Skeletal muscle satellite cell (primary cell): ENCODE measurements around the gene COLGALT1.

ENCODE experiments used
- H3K27me3 ChIP-seq: 2 replicates; pipeline ENCODE4 v1.7.0; 2013; ENCODE audit warnings: low read length; ENCODE audit not compliant: control insufficient read depth, insufficient read depth
- H3K36me3 ChIP-seq: 2 replicates; pipeline ENCODE4 v1.7.0; 2013; ENCODE audit warnings: mild to moderate bottlenecking, control low read depth, low read length; ENCODE audit not compliant: insufficient read depth
- H3K4me1 ChIP-seq: 2 replicates; pipeline ENCODE4 v1.7.0; 2013; ENCODE audit warnings: low read length; ENCODE audit not compliant: control insufficient read depth, insufficient read depth
- H3K4me2 ChIP-seq: 2 replicates; pipeline ENCODE4 v1.7.0; 2013; ENCODE audit warnings: mild to moderate bottlenecking, low read length
- H3K4me3 ChIP-seq: 2 replicates; pipeline ENCODE4 v1.7.0; 2013; ENCODE audit warnings: low read length
- H3K9ac ChIP-seq: 2 replicates; pipeline ENCODE4 v1.7.0; 2013; ENCODE audit warnings: mild to moderate bottlenecking, low read depth, low read length, moderate library complexity
- H3K9me3 ChIP-seq: replicated peaks from 2 replicates; pipeline ENCODE4 v1.7.0; 2013; ENCODE audit warnings: mild to moderate bottlenecking, control low read depth, low read length

Gene COLGALT1

DNA sequence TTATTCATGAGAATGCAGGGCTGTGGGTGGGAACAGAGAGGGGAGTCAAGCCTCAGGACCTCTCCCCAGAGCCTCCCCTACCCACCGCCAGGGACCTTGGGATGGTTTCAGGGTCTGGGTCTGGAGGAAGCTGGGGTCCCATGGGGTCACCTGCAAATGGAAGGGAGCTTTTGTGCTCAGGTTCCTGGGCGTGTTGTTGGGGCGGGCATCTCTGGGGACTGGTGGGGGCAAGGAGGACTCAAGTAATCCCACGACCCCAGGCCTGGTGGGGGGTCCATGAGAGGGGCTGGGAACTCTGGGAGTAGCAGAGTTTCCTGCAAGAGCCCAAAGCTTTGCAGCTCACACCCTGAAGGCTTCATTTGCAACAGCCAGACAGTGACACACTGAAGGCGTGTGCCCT is 72.5 kb downstream of the COLGALT1 start:
- no peaks in the 10 kb centered on the region for H3K9me3 ChIP-seq
- H3K4me3 ChIP-seq: no peak overlapping the region
- no peaks in the 10 kb centered on the region for H3K4me1 ChIP-seq
- H3K36me3 ChIP-seq: no peaks in the 10 kb centered on the region
- no peak overlapping the region for H3K4me2 ChIP-seq
- H3K27me3 ChIP-seq: peaks cover 4% of the 10 kb centered on the region
- H3K9ac ChIP-seq: no peak overlapping the region

DNA sequence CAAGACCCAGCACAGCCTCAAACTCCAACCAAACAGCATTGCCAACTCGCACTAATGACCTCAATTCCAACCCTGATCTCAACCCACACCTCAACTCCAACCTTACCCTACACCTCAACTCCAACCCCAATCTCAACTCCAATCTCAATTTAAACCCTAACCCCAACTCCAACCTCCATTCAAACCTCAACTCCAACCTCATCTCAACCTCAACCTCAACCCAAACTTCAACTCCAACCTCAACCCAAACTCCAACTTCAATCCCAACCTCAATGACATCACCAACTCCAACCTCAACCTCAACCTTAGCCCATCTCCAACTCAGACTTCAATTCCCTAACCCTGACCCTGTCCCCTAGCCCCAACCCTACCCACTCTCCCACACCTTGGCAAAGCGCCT is 74.3 kb downstream of the COLGALT1 start:
- Histone ChIP-seq H3K36me3 (no peaks in the 10 kb centered on the region), H3K27me3 (peaks cover 4% of the 10 kb centered on the region), H3K4me2 (no peak overlapping the region), H3K9ac (no peak overlapping the region), H3K9me3 (no peaks in the 10 kb centered on the region), H3K4me3 (no peak overlapping the region), H3K4me1 (no peaks in the 10 kb centered on the region)

- Histone ChIP-seq H3K36me3 (no peaks in the 10 kb centered on the region), H3K27me3 (peaks cover 4% of the 10 kb centered on the region), H3K4me2 (no peak overlapping the region), H3K4me1 (no peaks in the 10 kb centered on the region), H3K9ac (no peak overlapping the region), H3K4me3 (no peak overlapping the region), H3K9me3 (no peaks in the 10 kb centered on the region)
Measured at GRCh38 chr19:17632577-17632976, 77.1 kb downstream of the COLGALT1 start.
